HG02885 (cell line): ENCODE results near the gene CELSR1.
"Not testable (repeated sequence)": the region's sequence is repeated elsewhere in the genome, so short reads cannot be mapped to it uniquely, and the experiment has no call there.

Experiments used
- ATAC-seq: cut with Tn5 transposase; IDR thresholded peaks from one replicate; pipeline ENCODE4 v1.9.1; 2021; ENCODE audit warnings: mild to moderate bottlenecking; ENCODE audit not compliant: unreplicated experiment, poor library complexity

The CELSR1 gene

GRCh38 chr22:46515208-46516111, 22.0 kb downstream of the CELSR1 start:
- ATAC-seq, result no peak

- ATAC-seq, result no peak
These were observed 22.7 kb downstream of the CELSR1 start for GRCh38 chr22:46514592-46515207.

GRCh38 chr22:46513908-46514550, 23.4 kb downstream of the CELSR1 start:
- no peak for ATAC-seq

- no peak for ATAC-seq
These were observed 24.7 kb downstream of the CELSR1 start for GRCh38 chr22:46512683-46513082.

- ATAC-seq, result no peak
These were observed 25.4 kb downstream of the CELSR1 start for GRCh38 chr22:46512039-46512370.

GRCh38 chr22:46511151-46512038, 26.0 kb downstream of the CELSR1 start:
- ATAC-seq, result no peak

GRCh38 chr22:46509416-46510089, 27.9 kb downstream of the CELSR1 start:
- no peak for ATAC-seq

- no peak for ATAC-seq
These were observed 28.9 kb downstream of the CELSR1 start for GRCh38 chr22:46508491-46508999.

GRCh38 chr22:46507451-46508425, 29.7 kb downstream of the CELSR1 start:
- ATAC-seq, result no peak

GRCh38 chr22:46504584-46504983, 32.8 kb downstream of the CELSR1 start:
- ATAC-seq, result no peak

- no peak for ATAC-seq
These were observed 34.8 kb downstream of the CELSR1 start for GRCh38 chr22:46502440-46503175.

- ATAC-seq, result no peak
These were observed 35.7 kb downstream of the CELSR1 start for GRCh38 chr22:46501701-46502100.

GRCh38 chr22:46501265-46501664, 36.2 kb downstream of the CELSR1 start:
- ATAC-seq, result not testable (repeated sequence)

- ATAC-seq, result no peak
These were observed 37.2 kb downstream of the CELSR1 start for GRCh38 chr22:46500201-46500600.

- ATAC-seq, result no peak
These were observed 37.6 kb downstream of the CELSR1 start for GRCh38 chr22:46499805-46500189.

GRCh38 chr22:46491946-46492345, 45.5 kb downstream of the CELSR1 start:
- ATAC-seq, result no peak

- ATAC-seq, result no peak
These were observed 46.9 kb downstream of the CELSR1 start for GRCh38 chr22:46490538-46490937.
